HG03095 (cell line): Measurements from ENCODE around the gene SIGLEC10.

Experiments used
- ATAC-seq: cut with Tn5 transposase; IDR thresholded peaks from one replicate; pipeline ENCODE4 v1.9.1; 2021; ENCODE audit warnings: moderate library complexity; ENCODE audit not compliant: unreplicated experiment

Gene SIGLEC10

GRCh38 chr19:51366389-51367254 is 50.8 kb downstream of the SIGLEC10 start:
- ATAC-seq, result peak; percentile 45

- no peak for ATAC-seq
Measured at GRCh38 chr19:51365965-51366388, 51.5 kb downstream of the SIGLEC10 start, which contains the start of gene ETFB. TSS of gene ETFB (minus strand) at chr19:51366388. CDS start at chr19:51366326, 62 bp downstream.

- ATAC-seq, result no peak
Measured at GRCh38 chr19:51365211-51365964, 52.1 kb downstream of the SIGLEC10 start.

GRCh38 chr19:51364200-51365106 is 53.0 kb downstream of the SIGLEC10 start:
- no peak for ATAC-seq

GRCh38 chr19:51361239-51361638 is 56.2 kb downstream of the SIGLEC10 start:
- ATAC-seq, result no peak
